Common myeloid progenitor, CD34-positive (primary cell): ENCODE measurements around the gene SDK2.

Experiments used
- CTCF ChIA-PET: fragments of 350-600 bp; sonication (Branson Sonifier 250); formaldehyde crosslinking; loops from one replicate; lab custom pipeline; 2021; ENCODE audit warnings: antibody characterized with exemption; lab: Charles Lee
- POLR2A ChIA-PET: fragments of 350-600 bp; sonication (Branson Sonifier 250); formaldehyde crosslinking; loops from one replicate; lab custom pipeline; 2021; ENCODE audit warnings: antibody characterized with exemption; lab: Charles Lee
- DNase-seq, 3 donors: peaks; one replicate each; pipeline versions ENCODE4 v3.0.0 to v3.0.0-alpha.2; 2013
- H3K27ac ChIP-seq, 2 experiments: 1 replicate in 1 of 2; 2 replicates in 1 of 2; pipeline ENCODE4 v1.7.0; 2013; ENCODE audit warnings: inconsistent platforms in 2 of 2, low read length in 2 of 2, mild to moderate bottlenecking in 2 of 2, low read depth in 1 of 2, moderate library complexity in 1 of 2; ENCODE audit not compliant: severe bottlenecking in 2 of 2, insufficient read depth in 1 of 2, poor library complexity in 1 of 2
- H3K27me3 ChIP-seq, 5 experiments: replicated peaks in 2 of 5; 1 replicate in 3 of 5; 2 replicates in 2 of 5; pipeline versions ENCODE4 v1.6.1 to v1.7.0; 2013; ENCODE audit warnings: low read length in 4 of 5, mild to moderate bottlenecking in 2 of 5, moderate library complexity in 2 of 5, inconsistent platforms in 1 of 5; ENCODE audit not compliant: insufficient read depth in 5 of 5, control insufficient read depth in 4 of 5
- H3K36me3 ChIP-seq, 4 experiments: 1 replicate in 2 of 4; 2 replicates in 2 of 4; pipeline versions ENCODE4 v1.6.1 to v1.7.0; 2013; ENCODE audit warnings: low read length in 3 of 4, control low read depth in 1 of 4, mild to moderate bottlenecking in 1 of 4; ENCODE audit not compliant: control insufficient read depth in 4 of 4, insufficient read depth in 4 of 4
- H3K4me1 ChIP-seq, 4 experiments: 1 replicate in 3 of 4; 2 replicates in 1 of 4; pipeline versions ENCODE4 v1.6.1 to v1.7.1; 2013; ENCODE audit warnings: low read length in 3 of 4, mild to moderate bottlenecking in 3 of 4, control low read depth in 1 of 4, inconsistent platforms in 1 of 4, moderate library complexity in 1 of 4; ENCODE audit not compliant: control insufficient read depth in 4 of 4, insufficient read depth in 4 of 4; ENCODE audit errors: control extremely low read depth in 1 of 4
- H3K4me3 ChIP-seq, 7 experiments: 1 replicate in 4 of 7; 2 replicates in 3 of 7; pipeline versions ENCODE4 v1.5.1 to v1.7.0; 2013; ENCODE audit warnings: mild to moderate bottlenecking in 7 of 7, low read length in 6 of 7, moderate library complexity in 6 of 7, inconsistent platforms in 2 of 7, low read depth in 2 of 7, control low read depth in 1 of 7; ENCODE audit not compliant: insufficient read depth in 4 of 7, control insufficient read depth in 1 of 7; ENCODE audit errors: extremely low read depth in 1 of 7
- H3K9me3 ChIP-seq, 5 experiments: 1 replicate in 4 of 5; 2 replicates in 1 of 5; pipeline versions ENCODE4 v1.6.1 to v1.7.1; 2013; ENCODE audit warnings: low read length in 4 of 5, mild to moderate bottlenecking in 2 of 5, inconsistent platforms in 1 of 5, low read depth in 1 of 5, moderate library complexity in 1 of 5; ENCODE audit not compliant: control insufficient read depth in 4 of 5, insufficient read depth in 2 of 5; ENCODE audit errors: control extremely low read depth in 1 of 5
- WGBS: methylation state at CpG from one replicate; pipeline ENCODE4 v1.1.5; 2013; ENCODE audit not compliant: insufficient coverage; 5-methylcytosine and 5-hydroxymethylcytosine counted together

Gene SDK2

GRCh38 chr17:73581379-73581778, 62.9 kb downstream of the SDK2 start:
- POLR2A ChIA-PET, result no interaction called here
- no peak for DNase-seq
- Histone ChIP-seq H3K36me3 (no peaks in the 10 kb centered on the region), H3K4me3 (no peak overlapping the region), H3K4me1 (peaks cover 0 to 12% (median 5%) of the 10 kb centered on the region in 4 experiments), H3K27ac (no peak overlapping the region), H3K27me3 (no peaks in the 10 kb centered on the region), H3K9me3 (no peaks in the 10 kb centered on the region)
- CTCF ChIA-PET, result no interaction called here
- 90% methylated on average over 5 of the region's 7 CpGs for WGBS

GRCh38 chr17:73580073-73580710, 64.1 kb downstream of the SDK2 start:
- no peak overlapping the region for H3K4me3 ChIP-seq
- no peaks in the 10 kb centered on the region for H3K9me3 ChIP-seq
- no peaks in the 10 kb centered on the region for H3K27me3 ChIP-seq
- DNase-seq, result no peak
- peaks cover 0 to 15% (median 4%) of the 10 kb centered on the region in 4 experiments for H3K4me1 ChIP-seq
- H3K27ac ChIP-seq, result no peak overlapping the region
- ChIA-PET POLR2A (no interaction called here), CTCF (no interaction called here)
- 96% methylated on average over 10 of the region's 12 CpGs for WGBS
- H3K36me3 ChIP-seq, result no peaks in the 10 kb centered on the region

- no peak overlapping the region for H3K27ac ChIP-seq
- 96% methylated on average over 3 of the region's 6 CpGs for WGBS
- H3K4me3 ChIP-seq, result no peak overlapping the region
- DNase-seq, result no peak
- ChIA-PET CTCF (no interaction called here), POLR2A (no interaction called here)
- H3K36me3 ChIP-seq, result no peaks in the 10 kb centered on the region
- H3K9me3 ChIP-seq, result no peaks in the 10 kb centered on the region
- peaks cover 0 to 8% (median 4%) of the 10 kb centered on the region in 4 experiments for H3K4me1 ChIP-seq
- H3K27me3 ChIP-seq, result no peaks in the 10 kb centered on the region
Observed at GRCh38 chr17:73576556-73577098, 67.6 kb downstream of the SDK2 start.

- peaks cover 0 to 8% (median 4%) of the 10 kb centered on the region in 4 experiments for H3K4me1 ChIP-seq
- 63% methylated on average over 12 of the region's 15 CpGs for WGBS
- no peaks in the 10 kb centered on the region for H3K36me3 ChIP-seq
- peak in 2 of 3 donors; percentile 61 to 62 for DNase-seq
- H3K4me3 ChIP-seq, result no peak overlapping the region
- ChIA-PET POLR2A (no interaction called here), CTCF (interaction anchor here (1.2 kb wide), 1 partner anchor 8 kb away, joined by 4 read pairs; no protein-coding TSS in a partner anchor)
- no peaks in the 10 kb centered on the region for H3K9me3 ChIP-seq
- no peak overlapping the region for H3K27ac ChIP-seq
- H3K27me3 ChIP-seq, result no peaks in the 10 kb centered on the region
Observed at GRCh38 chr17:73575470-73576221, 68.6 kb downstream of the SDK2 start.

GRCh38 chr17:73571511-73572130, 72.6 kb downstream of the SDK2 start:
- no peak for DNase-seq
- H3K4me1 ChIP-seq, result peaks cover 0 to 36% (median 13%) of the 10 kb centered on the region in 4 experiments
- H3K27ac ChIP-seq, result no peak overlapping the region
- ChIA-PET POLR2A (no interaction called here), CTCF (no interaction called here)
- H3K4me3 ChIP-seq, result no peak overlapping the region
- no peaks in the 10 kb centered on the region for H3K36me3 ChIP-seq
- 96% methylated on average over 24 of the region's 26 CpGs for WGBS
- no peaks in the 10 kb centered on the region for H3K27me3 ChIP-seq
- H3K9me3 ChIP-seq, result no peaks in the 10 kb centered on the region

- Histone ChIP-seq H3K9me3 (no peaks in the 10 kb centered on the region), H3K4me3 (no peak overlapping the region), H3K36me3 (no peaks in the 10 kb centered on the region), H3K27me3 (no peaks in the 10 kb centered on the region), H3K27ac (no peak overlapping the region), H3K4me1 (peaks cover 0 to 33% (median 10%) of the 10 kb centered on the region in 4 experiments)
- no peak for DNase-seq
- 99% methylated on average over 16 of the region's 18 CpGs for WGBS
- ChIA-PET POLR2A (no interaction called here), CTCF (no interaction called here)
Observed at GRCh38 chr17:73569762-73570319, 74.4 kb downstream of the SDK2 start.
